SK-MEL-5 (cell line): ENCODE data around the gene NOX5. TPM values are rescaled to one million over a fixed set of nuclear protein-coding genes. Genes with fewer than 3 reads are reported as not detected.

Experiments used
- DNase-seq: peaks from one replicate; pipeline ENCODE4 v3.0.0-alpha.2; 2016; ENCODE audit warnings: low read depth, low spot score
- in situ Hi-C: cut with HindIII; loops from 2 replicates; pipeline ENCODE4 v1.10.0; 2016; ENCODE audit warnings: low sequenced_read_pairs, high pct_unique_total_duplicates, low pct_unique_long_range_greater_than_20kb
- total RNA-seq: library from RNA; depleted of rRNA; stranded (reverse); fragments of >200 nt; shearing (Covaris generic); gene quantifications from 2 replicates; pipeline ENCODE4 v1.2.3, GENCODE V29; 2014

NOX5 gene
- total RNA-seq, 1 experiment from 2014 or later: 4.0 TPM

DNA sequence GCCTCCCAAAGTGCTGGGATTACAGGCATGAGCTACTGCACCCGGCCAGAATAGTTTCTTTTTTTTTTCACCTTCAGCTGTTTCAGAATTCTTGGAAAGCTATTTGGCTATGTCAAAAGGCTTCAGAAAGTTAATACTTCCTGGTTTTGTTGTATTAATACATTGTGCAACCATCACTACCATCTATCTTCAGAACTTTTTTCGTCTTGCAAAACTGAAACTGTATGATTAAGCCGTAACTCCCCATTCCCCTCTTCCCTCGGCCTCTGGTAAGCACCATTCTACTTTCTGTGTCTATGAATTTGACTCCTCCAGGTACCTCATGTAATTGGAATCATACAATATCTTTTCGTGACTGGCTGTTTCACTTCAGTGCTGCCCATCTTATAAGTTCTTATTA lies 5.2 kb upstream of the NOX5 start:
- DNase-seq: no peak
- in situ Hi-C loops: no loop called here

- no peak for DNase-seq
- in situ Hi-C loops: no loop called here
Observed at GRCh38 chr15:69011641-69012040, 2.9 kb upstream of the NOX5 start.

GRCh38 chr15:69012761-69013364 lies 1.6 kb upstream of the NOX5 start:
- in situ Hi-C loops: no loop called here
- no peak for DNase-seq

GRCh38 chr15:69013726-69014406 lies 629 bp upstream of the NOX5 start:
- in situ Hi-C loops: no loop called here
- no peak for DNase-seq

DNA sequence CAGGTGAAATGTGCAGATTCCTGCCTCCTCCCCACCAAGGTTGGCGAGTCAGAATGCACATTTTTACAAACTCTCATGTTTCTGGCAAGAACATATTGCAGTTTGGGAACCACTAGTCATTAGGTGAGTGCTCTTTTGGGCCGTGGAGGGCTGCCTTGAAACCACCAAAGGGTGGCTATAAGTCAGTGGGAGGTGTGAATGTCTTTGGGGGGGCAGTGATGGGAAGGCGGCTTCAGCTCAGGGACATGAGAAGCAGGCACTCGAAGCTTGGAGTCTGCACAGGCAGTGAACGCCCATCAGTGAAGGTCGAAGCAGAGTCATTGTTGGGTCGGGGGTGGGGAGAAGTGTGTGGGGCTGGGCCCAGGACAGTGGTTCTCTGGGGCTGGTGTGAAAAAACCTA lies 1.1 kb downstream of the NOX5 start:
- in situ Hi-C loops: no loop called here
- no peak for DNase-seq

GRCh38 chr15:69016021-69016595 lies 1.6 kb downstream of the NOX5 start:
- in situ Hi-C loops: no loop called here
- DNase-seq: no peak

DNA sequence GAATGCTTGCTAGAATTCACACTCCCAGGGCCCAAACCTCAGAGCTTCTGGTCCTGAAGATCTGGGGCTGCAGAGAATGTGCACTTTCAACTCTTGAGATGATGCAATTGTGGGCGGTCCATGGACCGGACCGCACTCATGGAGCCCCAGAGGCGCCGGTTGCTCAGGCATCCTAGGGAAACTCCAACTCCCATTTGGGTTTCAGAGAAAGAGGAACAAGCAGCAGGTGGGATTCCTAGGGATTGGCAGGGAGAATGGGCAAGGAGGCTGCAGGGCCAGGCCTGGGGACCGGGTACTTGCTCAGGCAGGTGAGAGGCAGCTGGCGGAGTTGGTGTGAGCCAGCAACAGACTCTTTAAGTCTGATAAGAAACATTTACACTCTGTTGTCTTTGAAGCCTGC lies 3.5 kb downstream of the NOX5 start:
- no peak for DNase-seq
- in situ Hi-C loops: no loop called here

DNA sequence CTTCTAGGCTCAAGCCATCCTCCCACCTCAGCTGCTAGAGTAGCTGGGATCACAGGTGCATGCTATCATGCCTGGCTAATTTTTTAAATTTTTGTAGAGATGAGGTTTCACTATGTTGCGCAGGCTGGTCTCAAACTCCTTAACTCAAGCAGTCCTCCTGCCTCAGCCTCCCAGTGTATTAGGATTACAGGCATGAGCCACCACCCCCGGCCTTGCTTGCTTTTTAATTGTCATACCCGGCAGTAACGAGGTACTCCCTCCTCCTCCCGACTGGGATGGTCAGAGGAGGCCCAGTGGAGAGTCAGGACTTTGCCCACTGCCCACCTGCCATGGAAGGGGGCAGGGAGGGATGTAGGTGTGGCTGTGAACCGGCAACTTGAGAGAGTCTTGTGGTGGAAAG lies 4.5 kb downstream of the NOX5 start:
- in situ Hi-C loops: no loop called here
- DNase-seq: no peak

GRCh38 chr15:69021895-69022294 lies 7.4 kb downstream of the NOX5 start:
- DNase-seq: peak; percentile 43
- in situ Hi-C loops: no loop called here

DNA sequence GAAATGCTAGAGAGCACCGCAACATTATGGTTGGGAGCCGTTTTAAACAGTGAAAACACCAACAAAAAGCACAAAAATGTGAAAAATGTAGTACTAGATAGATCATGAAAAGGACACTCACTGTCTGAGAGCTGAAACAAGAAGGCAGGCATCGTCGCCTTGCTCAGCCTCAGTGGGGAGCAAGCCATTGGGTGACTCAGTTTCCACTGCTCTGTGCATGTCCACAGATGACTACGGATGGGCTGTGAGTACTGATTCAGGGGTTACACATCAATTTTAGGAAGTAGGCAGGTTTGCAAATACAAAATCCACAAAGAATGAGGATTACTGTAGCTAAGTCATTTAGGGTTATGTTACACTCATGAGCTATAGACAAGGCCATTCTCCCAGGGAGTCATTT lies 10.8 kb downstream of the NOX5 start:
- in situ Hi-C loops: no loop called here
- DNase-seq: no peak

DNA sequence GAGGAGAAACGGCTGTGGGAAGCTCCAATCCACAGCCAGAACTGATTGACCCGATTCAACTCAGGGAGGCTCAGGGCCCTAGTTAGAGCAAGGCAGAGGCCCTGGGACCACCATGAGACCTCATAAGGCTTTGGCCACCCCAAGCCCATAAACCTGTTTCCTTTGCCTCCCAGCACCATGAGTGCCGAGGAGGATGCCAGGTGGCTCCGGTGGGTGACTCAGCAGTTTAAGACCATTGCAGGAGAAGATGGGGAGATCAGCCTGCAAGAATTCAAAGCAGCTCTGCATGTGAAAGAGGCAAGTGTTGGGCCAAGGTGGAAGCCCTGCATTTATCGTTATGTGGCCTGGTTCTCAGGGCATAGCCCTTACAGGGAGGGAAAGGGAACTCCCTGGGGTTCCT lies 11.9 kb downstream of the NOX5 start:
- no peak for DNase-seq
- in situ Hi-C loops: no loop called here

DNA sequence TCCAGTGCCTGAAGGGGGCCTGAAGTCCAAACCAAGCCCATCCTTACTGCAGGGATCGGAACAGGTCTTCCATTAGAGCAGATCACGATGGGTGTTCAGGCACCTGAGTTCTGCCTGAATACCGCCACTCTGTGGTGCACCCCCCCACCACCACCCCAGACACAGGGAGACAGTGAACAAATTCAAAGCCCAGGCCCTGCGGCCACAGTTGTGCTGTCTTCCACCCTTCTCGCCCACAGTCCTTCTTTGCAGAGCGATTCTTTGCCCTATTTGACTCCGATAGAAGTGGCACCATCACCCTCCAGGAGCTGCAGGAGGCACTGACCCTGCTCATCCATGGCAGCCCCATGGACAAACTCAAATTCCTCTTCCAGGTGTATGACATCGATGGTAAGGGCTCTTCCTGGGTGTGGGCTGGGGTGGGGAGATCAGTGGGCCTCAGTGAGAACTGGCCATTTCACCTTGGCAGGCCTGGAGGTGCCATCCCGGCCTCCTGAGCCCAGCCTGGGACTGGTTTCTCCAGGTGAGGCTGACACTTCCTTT lies 13.6 kb downstream of the NOX5 start:
- in situ Hi-C loops: no loop called here
- DNase-seq: no peak

DNA sequence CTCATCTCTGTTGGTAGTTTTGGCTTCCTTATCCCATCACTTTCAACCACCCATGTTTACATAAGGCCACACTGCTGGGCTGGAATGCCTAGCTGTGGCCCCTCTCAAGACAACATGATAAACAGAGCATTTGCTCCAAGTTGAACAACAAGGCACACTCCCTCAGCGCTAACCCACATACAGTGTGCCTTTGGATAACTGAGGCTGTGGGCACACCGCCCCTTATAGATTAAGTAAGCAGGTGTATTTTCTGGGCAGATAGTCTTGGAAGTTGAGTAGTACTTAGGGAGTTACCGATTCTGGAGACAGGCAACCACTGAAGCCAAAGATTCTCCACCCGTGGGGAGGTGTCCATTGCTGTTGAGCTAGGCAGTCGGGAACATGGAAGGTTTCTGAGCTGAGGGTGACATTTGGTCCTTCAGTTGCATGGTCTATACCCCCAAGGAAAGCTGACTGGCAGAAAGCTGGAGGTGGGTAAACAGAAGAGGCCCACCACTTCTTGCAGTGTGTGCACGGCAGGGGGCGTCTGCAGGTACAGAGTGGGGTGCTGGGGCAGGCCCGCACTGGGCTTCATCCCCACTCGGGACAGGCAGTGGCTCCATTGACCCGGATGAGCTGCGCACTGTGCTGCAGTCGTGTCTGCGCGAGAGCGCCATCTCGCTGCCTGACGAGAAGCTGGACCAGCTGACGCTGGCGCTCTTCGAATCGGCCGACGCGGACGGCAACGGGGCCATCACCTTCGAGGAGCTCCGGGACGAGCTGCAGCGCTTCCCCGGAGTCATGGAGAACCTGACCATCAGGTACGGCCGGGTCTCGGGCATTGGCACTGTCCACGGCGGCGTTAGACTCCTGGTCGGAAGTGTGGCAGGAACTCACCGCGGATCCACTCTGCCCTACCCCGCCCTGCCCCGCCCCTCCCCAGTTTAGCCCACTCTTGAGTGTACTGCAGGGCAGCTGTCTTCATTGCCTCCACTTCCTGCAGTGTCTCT lies 16.8 kb downstream of the NOX5 start:
- in situ Hi-C loops: no loop called here
- peak; percentile 77 for DNase-seq

DNA sequence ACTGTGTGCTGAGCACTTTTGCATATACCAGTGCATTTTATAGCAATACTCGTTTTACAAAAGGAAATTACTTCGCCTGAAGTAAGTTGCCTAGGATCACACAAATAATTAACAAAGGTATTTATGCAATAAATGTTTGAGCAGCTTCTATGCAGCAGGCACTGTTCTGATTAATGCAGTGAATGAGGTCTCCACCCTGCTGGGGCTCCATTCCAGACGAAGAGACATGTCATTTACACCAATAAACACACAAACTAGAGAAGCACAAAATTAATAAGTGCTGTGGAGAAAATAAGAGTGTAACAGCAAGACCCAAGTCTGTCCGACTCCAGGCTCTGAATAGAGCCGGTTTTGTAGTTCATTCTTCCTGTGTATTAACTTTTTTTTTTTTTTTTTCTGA lies 17.5 kb downstream of the NOX5 start:
- no peak for DNase-seq
- in situ Hi-C loops: no loop called here

DNA sequence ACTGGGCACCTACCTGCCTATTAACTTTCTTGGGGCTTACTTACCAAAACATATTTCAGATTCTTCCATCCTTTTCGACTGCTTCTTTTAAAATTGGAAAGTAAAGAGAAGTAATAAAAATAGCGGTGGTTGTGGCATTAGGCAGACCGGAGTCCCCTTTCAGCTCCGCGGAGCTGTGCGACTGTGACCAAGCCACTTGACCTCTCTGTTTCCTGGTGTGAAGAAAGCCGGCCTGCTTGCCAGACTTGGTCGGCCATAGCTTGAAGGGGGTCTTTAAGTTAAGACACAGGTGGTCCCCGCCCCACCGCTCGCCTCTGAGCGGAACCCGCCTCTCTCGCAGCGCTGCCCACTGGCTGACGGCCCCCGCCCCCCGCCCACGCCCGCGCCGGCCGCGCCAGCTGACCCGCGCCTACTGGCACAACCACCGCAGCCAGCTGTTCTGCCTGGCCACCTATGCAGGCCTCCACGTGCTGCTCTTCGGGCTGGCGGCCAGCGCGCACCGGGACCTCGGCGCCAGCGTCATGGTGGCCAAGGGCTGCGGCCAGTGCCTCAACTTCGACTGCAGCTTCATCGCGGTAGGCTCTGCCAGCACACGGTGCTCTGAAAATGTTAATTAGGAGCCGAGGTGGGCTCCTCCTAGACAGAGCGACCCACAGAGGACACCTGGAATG lies 18.3 kb downstream of the NOX5 start:
- in situ Hi-C loops: no loop called here
- no peak for DNase-seq

- no peak for DNase-seq
Observed at GRCh38 chr15:69034352-69034751, 19.9 kb downstream of the NOX5 start.

DNA sequence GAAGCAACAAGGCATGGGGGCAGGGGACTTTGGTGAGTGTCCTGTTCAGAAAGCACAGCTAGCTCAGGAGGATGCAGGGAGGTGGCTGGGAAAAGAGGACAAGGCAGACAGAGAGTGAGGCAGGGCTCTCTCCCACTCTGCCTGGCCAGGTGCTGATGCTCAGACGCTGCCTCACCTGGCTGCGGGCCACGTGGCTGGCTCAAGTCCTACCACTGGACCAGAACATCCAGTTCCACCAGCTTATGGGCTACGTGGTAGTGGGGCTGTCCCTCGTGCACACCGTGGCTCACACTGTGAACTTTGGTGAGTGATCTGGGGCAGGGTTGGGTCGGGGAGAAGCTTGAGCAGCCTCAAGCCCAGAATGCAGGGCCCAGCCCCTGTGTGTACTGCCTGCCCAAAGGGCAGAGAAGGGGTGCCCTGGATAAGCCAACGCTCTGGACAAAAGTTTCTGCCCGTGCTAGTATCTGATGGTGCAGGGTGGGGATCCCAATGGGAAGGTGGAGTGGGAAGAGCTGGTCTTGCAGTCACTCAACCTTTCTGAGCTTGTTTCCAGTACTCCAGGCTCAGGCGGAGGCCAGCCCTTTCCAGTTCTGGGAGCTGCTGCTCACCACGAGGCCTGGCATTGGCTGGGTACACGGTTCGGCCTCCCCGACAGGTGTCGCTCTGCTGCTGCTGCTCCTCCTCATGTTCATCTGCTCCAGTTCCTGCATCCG lies 20.9 kb downstream of the NOX5 start:
- in situ Hi-C loops: no loop called here
- peak; percentile 78 for DNase-seq

More at GRCh38 chr15:69034352-69034751, 19.9 kb downstream of the NOX5 start:
- in situ Hi-C loops: no loop called here
